NT2/D1 (cell line): ENCODE data around the gene FAM234A.

Experiments
- SUZ12 ChIP-seq: IDR thresholded peaks from 2 replicates; pipeline ENCODE4 v1.6.1; 2011; ENCODE audit not compliant: insufficient read length, insufficient read depth; ENCODE audit errors: extremely low read depth
- YY1 ChIP-seq: IDR thresholded peaks from 2 replicates; pipeline ENCODE4 v1.6.1; 2011; ENCODE audit not compliant: insufficient read length, insufficient read depth
- ZNF274 ChIP-seq: IDR thresholded peaks from 2 replicates; pipeline ENCODE4 v1.6.1; 2011; ENCODE audit warnings: mild to moderate bottlenecking, low read depth, low read length

- TF ChIP-seq SUZ12 (no peak), YY1 (no peak), ZNF274 (no peak)
Measured at GRCh38 chr16:259226-259625, 24.6 kb downstream of the FAM234A start.
